Transverse colon (tissue), 4 donors: ENCODE measurements around the gene TBC1D22B. TPM values are rescaled to one million over a fixed set of nuclear protein-coding genes. Genes with fewer than 3 reads are reported as not detected.

Experiments
- DNase-seq: peaks from one replicate; pipeline ENCODE4 v3.0.0-alpha.2; 2019
- H3K27ac ChIP-seq, 4 donors: fragments of 200-600 bp; sonication (generic); 2 replicates each; pipeline ENCODE4 v1.5.1; 2016 to 2018; ENCODE audit warnings: inconsistent platforms in 4 of 4
- H3K27me3 ChIP-seq: fragments of 200-600 bp; sonication (generic); 2 replicates; pipeline ENCODE4 v1.5.1; 2017; ENCODE audit warnings: inconsistent platforms
- H3K36me3 ChIP-seq, 4 donors: fragments of 200-600 bp; sonication (generic); 2 replicates each; pipeline ENCODE4 v1.5.1; 2017 to 2019; ENCODE audit warnings: inconsistent platforms in 4 of 4
- H3K4me1 ChIP-seq, 4 donors: fragments of 200-600 bp; sonication (generic); 2 replicates each; pipeline ENCODE4 v1.5.1; 2017 to 2020; ENCODE audit warnings: inconsistent platforms in 4 of 4
- H3K4me3 ChIP-seq, 4 donors: fragments of 200-600 bp; sonication (generic); 1 replicate in 1 of 4; 2 replicates in 3 of 4; pipeline versions ENCODE4 v1.5.1 to v1.6.1; 2017 to 2019; ENCODE audit warnings: inconsistent platforms in 4 of 4
- H3K9me3 ChIP-seq, 2 donors: fragments of 200-600 bp; sonication (generic); 2 replicates each; pipeline ENCODE4 v1.5.1; 2017 to 2019; ENCODE audit warnings: inconsistent platforms in 2 of 2
- CTCF ChIP-seq, 5 experiments: fragments of 200-600 bp in 3 of 5; fragments of 450-650 bp in 2 of 5; sonication (generic) in 3 of 5; IDR thresholded peaks; 1 replicate in 2 of 5; 2 replicates in 3 of 5; pipeline ENCODE4 v1.5.1; 2016 to 2017; ENCODE audit warnings: antibody characterized with exemption in 5 of 5, inconsistent platforms in 3 of 5, mild to moderate bottlenecking in 2 of 5, moderate library complexity in 1 of 5
- EP300 ChIP-seq: sonication (generic); formaldehyde crosslinking; IDR thresholded peaks from one replicate; pipeline ENCODE4 v1.6.1; 2017; ENCODE audit warnings: antibody characterized with exemption, low read depth
- POLR2A ChIP-seq: fragments of 450-650 bp; IDR thresholded peaks from one replicate; pipeline ENCODE4 v1.6.1; 2016; ENCODE audit warnings: antibody characterized with exemption, mild to moderate bottlenecking, moderate library complexity
- POLR2AphosphoS5 ChIP-seq, 3 donors: sonication (generic); formaldehyde crosslinking; IDR thresholded peaks; one replicate each; pipeline ENCODE4 v1.6.1; 2016; ENCODE audit warnings: antibody characterized with exemption in 3 of 3
- WGBS, 2 donors: methylation state at CpG; one replicate each; pipeline ENCODE4 v1.1.5; 2018; ENCODE audit warnings: low coverage in 1 of 2; 5-methylcytosine and 5-hydroxymethylcytosine counted together
- in situ Hi-C, 4 donors: fragments of 200-750 bp; cut with MboI; loops; one replicate each; pipeline versions ENCODE4 v1.15.0 to v1.15.1; 2017; ENCODE audit warnings: low sequenced_read_pairs in 3 of 4, low pct_ligation_motif_present in 1 of 4, low pct_unique_long_range_greater_than_20kb in 1 of 4
- intact Hi-C: fragments of 100-400 bp; cut with DNase I; formaldehyde crosslinking; loops from one replicate; pipeline ENCODE4 v1.15.1; 2023; ENCODE audit warnings: low total_unique reads
- total RNA-seq, 4 donors: library from RNA; depleted of rRNA; stranded (reverse); fragments of >200 nt; gene quantifications; one replicate each; pipeline ENCODE4 v1.1.0, GENCODE V29; 2016

TBC1D22B gene
- 10 to 100 TPM in 3 of 4 donors, 1 to 10 TPM in 1; 9.0 to 15.7 (median 12.6) TPM for total RNA-seq

DNA sequence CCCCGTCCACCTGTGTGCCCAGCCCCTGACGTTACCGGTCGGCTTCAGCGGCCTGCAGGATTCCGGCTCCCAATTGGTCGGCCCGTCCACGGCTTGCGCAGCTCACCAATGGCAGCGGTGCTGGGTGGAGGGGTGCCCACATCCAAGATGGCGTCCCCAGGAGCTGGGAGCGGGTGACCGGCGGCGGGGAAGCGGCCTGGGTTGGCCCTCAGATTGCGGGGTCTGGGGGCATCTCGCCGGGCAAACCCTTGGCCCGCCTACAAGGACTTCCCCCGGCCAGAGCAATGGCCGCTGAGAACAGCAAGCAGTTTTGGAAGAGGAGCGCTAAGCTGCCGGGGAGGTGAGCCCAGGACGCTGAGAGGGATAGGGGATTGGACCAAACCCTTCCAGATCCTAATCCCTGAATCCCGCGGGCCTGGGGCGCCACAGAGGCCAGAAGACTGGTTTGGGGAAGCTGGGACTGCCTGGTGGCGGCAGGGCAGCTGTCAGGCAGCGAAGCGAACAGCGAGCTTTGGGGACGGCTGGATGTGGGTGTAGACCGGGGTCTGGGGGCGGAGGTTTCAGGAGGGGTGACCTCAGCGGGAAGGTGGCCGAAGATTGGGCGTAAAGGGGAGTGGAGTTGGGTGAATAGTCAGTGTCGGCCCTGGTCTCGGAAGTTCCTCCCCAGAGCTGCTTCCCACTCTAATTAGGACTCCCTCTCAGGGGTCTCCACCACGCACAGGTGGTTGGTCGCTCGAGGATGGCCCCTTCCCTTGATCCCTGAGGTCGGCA is at the start of gene TBC1D22B, which contains the start of gene TMEM217:
Gene TBC1D22B, plus strand, starts transcription at position 139 of the 771 bp plus-strand sequence. Its CDS starts 146 bp downstream, at position 285.
Gene TMEM217, minus strand, starts transcription at position 511 of the 771 bp plus-strand sequence. CDS start 39,114 bp downstream, outside the sequence.
- no peaks in the 10 kb centered on the region for H3K27me3 ChIP-seq
- peak; percentile 98 for DNase-seq
- H3K4me1 ChIP-seq, result peaks cover 6 to 28% (median 19%) of the 10 kb centered on the region in 4 donors
- H3K27ac ChIP-seq, result peak within 1 kb of the TSS; percentile 81 to 92 (median 89)
- TF ChIP-seq POLR2A, result peak; percentile 80
- TF ChIP-seq POLR2AphosphoS5 (IDR thresholded peaks at IDR 0.05), result peak; percentile 65 to 79 (median 68)
- no peak for TF ChIP-seq EP300
- no peak for TF ChIP-seq CTCF (IDR thresholded peaks at IDR 0.05)
- H3K4me3 ChIP-seq, result peak within 1 kb of the TSS; percentile 81 to 91 (median 86)
- in situ Hi-C loops, result no loop called here
- intact Hi-C loops, result no loop called here
- no peaks in the 10 kb centered on the region for H3K9me3 ChIP-seq
- H3K36me3 ChIP-seq, result no peaks in the 10 kb centered on the region
- 0% methylated on average over 43 of the region's 45 CpGs; no CpG with 5 or more reads in 1 of the 2 donors for WGBS, 2 donors

DNA sequence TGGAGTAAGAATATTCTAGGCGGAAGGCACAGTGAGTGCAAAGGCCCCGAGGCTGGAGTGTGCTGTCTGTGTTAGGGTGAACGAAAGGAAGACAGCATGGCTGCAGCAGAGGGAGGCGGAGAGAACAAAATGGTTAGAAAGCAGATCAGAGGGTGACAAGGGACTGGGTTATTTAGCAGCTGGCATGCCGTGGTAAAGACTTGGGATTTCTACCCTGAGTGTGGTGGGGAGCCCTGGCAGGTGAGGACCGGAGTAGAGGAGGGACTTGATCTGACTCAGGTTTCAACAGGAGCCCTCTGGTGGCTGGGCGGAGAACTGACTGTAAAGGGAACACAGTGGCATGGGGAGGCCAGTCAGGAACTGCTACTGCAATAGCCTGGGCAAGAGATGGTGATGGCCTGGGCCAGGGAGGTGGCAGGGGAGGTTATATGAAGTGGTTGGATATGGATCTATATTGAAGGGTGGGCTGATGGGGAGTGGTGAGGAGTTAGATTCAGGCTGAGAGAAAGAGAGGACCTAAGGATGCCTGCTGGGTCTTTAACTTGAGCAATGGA is 49.6 kb upstream of the TBC1D22B start:
- DNase-seq, result peak; percentile 92
- no peak for TF ChIP-seq POLR2AphosphoS5 (IDR thresholded peaks at IDR 0.05)
- TF ChIP-seq EP300, result no peak
- TF ChIP-seq CTCF (IDR thresholded peaks at IDR 0.05), result peak; percentile 71 to 90 (median 84)
- no peak for TF ChIP-seq POLR2A
- H3K27ac ChIP-seq, result no peak overlapping the region
- in situ Hi-C loops (loop anchor here (10.0 to 25.0 kb wide), 6 partner anchors 153 to 446 kb away; partner anchors contain the start of gene C6orf89 (in 3 of the 4)), intact Hi-C loops (no loop called here)
- H3K4me1 ChIP-seq, result peaks cover 11 to 32% (median 11%) of the 10 kb centered on the region in 4 donors
- H3K36me3 ChIP-seq, result no peaks in the 10 kb centered on the region
- no peak overlapping the region for H3K4me3 ChIP-seq
- 57 to 93% methylated on average over 3 to 7 of the region's 7 CpGs for WGBS, 2 donors
- H3K27me3 ChIP-seq, result no peaks in the 10 kb centered on the region
- no peaks in the 10 kb centered on the region for H3K9me3 ChIP-seq

GRCh38 chr6:37208793-37209192 is 48.8 kb upstream of the TBC1D22B start:
- DNase-seq, result no peak
- H3K36me3 ChIP-seq, result no peaks in the 10 kb centered on the region
- H3K27me3 ChIP-seq, result no peaks in the 10 kb centered on the region
- in situ Hi-C loops, result loop anchor here (10.0 to 25.0 kb wide), 6 partner anchors 154 to 446 kb away; partner anchors contain the start of gene C6orf89 (in 3 of the 4)
- WGBS, 2 donors, result 91 to 96% methylated on average over 5 to 7 of the region's 7 CpGs
- H3K27ac ChIP-seq, result no peak overlapping the region
- TF ChIP-seq POLR2A (no peak), CTCF (IDR thresholded peaks at IDR 0.05) (no peak), POLR2AphosphoS5 (IDR thresholded peaks at IDR 0.05) (no peak), EP300 (no peak)
- H3K4me1 ChIP-seq, result peaks cover 5 to 24% (median 7%) of the 10 kb centered on the region in 4 donors
- intact Hi-C loops, result loop anchor here (1.0 kb wide), 1 partner anchor 157 kb away; no protein-coding TSS in a partner anchor
- H3K9me3 ChIP-seq, result no peaks in the 10 kb centered on the region
- no peak overlapping the region for H3K4me3 ChIP-seq
